T-helper 17 cell (primary cell): Measurements from ENCODE around the gene MBD3L3. TPM values are rescaled to one million over a fixed set of nuclear protein-coding genes. Genes with fewer than 3 reads are reported as not detected.
A peak's percentile ranks its signal among the peaks of the same experiment; 100 is the strongest.
"Not testable (repeated sequence)": the region's sequence is repeated elsewhere in the genome, so short reads cannot be mapped to it uniquely, and the experiment has no call there.

ENCODE experiments used
- ATAC-seq: fragments of 150-1000 bp; cut with Tn5 transposase; 2 replicates; pipeline ENCODE4 v1.10.0; 2021; ENCODE audit warnings: mild to moderate bottlenecking, moderate library complexity
- DNase-seq, 3 donors: peaks; one replicate each; pipeline versions ENCODE4 v3.0.0 to v3.0.0-alpha.2; 2020 to 2021
- H3K9me3 ChIP-seq: one replicate; pipeline ENCODE4 v1.7.0; 2013; ENCODE audit warnings: low read length, mild to moderate bottlenecking; ENCODE audit not compliant: control insufficient read depth, poor library complexity, severe bottlenecking
- H3K27ac Mint-ChIP-seq: one replicate; pipeline ENCODE4 v1.8.0; 2022; ENCODE audit warnings: mild to moderate bottlenecking, moderate library complexity, mixed read lengths
- H3K27me3 Mint-ChIP-seq: one replicate; pipeline ENCODE4 v1.8.0; 2022; ENCODE audit warnings: mixed read lengths
- H3K36me3 Mint-ChIP-seq: one replicate; pipeline ENCODE4 v1.8.0; 2022; ENCODE audit warnings: low read depth, mixed read lengths
- H3K4me1 Mint-ChIP-seq: one replicate; pipeline ENCODE4 v1.8.0; 2022; ENCODE audit warnings: mild to moderate bottlenecking, mixed read lengths
- H3K4me3 Mint-ChIP-seq: one replicate; pipeline ENCODE4 v1.8.0; 2022; ENCODE audit warnings: mild to moderate bottlenecking, moderate library complexity, mixed read lengths
- total RNA-seq, 4 donors: library from RNA in 2 of 4; stranded (reverse) in 2 of 4; gene quantifications; one replicate each; pipeline ENCODE4 v1.2.3 and lab custom pipeline; 2022 to 2026

MBD3L3 gene
- total RNA-seq, 2 donors from 2014 or later = not detected

DNA sequence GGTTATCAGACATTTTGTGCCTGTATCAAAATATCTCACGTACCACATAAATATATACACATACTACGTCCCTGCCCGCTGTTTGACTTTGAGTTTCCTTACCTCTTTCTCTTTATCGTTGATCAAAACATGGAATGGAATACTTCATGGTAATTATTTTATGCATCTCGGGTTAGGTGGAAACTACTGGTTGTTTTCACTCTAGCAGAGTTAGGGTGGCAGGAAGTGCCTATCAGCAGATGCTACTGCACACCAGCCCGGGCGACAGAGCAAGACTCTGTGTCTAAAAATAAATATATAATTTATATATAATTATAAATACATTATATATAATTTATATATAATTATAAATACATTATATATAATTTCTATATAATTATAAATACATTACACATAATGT is 5.6 kb downstream of the MBD3L3 start:
- H3K27ac Mint-ChIP-seq, H3K27me3 Mint-ChIP-seq, ATAC-seq, H3K4me3 Mint-ChIP-seq, H3K9me3 ChIP-seq, H3K4me1 Mint-ChIP-seq, H3K36me3 Mint-ChIP-seq, DNase-seq: not testable (repeated sequence)

DNA sequence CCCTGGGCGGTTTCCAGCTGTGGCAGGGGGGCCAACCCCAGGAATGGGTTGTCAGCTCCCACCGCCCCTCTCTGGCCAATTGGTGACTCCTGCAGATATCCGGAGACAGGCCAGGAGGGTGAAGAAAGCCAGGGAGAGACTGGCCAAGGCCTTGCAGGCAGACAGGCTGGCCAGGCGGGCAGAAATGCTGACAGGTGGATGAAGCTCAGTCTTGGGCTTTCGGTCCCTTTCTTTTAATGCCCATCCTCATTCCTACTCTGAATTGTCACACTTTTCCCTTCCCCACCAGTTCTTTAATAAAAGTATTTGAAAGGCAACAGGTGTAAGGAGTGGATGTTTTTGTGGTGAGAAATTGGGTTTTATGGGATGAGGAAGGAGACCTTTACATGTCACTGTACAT is 7.1 kb downstream of the MBD3L3 start:
- H3K27me3 Mint-ChIP-seq, H3K4me1 Mint-ChIP-seq: not testable (repeated sequence)

DNA sequence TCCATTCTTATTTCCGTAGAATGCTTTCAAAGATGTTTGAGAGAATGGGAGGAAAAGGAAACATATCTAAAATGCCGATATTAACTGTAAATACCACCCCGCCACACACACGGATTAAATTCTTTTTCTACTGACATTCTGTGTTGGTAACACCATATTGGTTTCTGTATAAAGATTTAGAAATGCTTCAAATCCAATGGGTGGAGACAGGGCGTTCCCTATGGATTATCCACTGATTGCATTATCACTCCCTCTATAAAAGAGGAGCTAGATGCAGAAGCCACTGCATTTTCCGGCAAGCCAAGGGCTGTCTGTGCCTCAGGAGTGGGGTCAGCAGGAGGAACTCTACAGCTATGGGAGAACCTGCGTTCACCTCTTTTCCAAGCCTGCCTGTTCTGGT is 9.5 kb downstream of the MBD3L3 start, which contains the start of gene MBD3L2:
MBD3L2 (plus strand) TSS at position 301 of the 400 bp plus-strand sequence; CDS start at position 354, 53 bp downstream.
- not testable (repeated sequence) for DNase-seq, ATAC-seq, H3K36me3 Mint-ChIP-seq, H3K4me3 Mint-ChIP-seq, H3K9me3 ChIP-seq, H3K27ac Mint-ChIP-seq, H3K27me3 Mint-ChIP-seq, H3K4me1 Mint-ChIP-seq

More for the DNA sequence above, 7.1 kb downstream of the MBD3L3 start:
- not testable (repeated sequence) for H3K4me3 Mint-ChIP-seq, DNase-seq, ATAC-seq, H3K36me3 Mint-ChIP-seq, H3K27ac Mint-ChIP-seq, H3K9me3 ChIP-seq

DNA sequence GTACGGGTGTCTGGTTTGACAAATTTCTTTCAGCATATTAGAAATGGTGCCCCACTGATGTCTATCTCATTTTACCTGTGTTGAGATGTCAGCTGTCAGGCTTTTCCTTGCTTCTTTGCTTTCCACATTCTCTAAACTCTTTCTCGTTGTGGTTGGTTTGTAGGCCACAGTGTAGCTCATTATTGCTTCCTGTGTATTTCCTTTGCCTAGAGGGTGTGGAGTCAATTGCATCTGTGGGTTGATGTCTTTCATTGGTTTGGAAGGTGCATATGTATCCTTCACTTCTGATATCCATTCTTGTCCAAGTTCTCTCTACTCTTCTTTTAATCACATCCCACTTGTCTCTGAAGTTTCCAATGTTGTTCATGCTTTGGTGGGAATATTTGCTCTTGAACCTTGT is 16.9 kb downstream of the MBD3L3 start:
- H3K36me3 Mint-ChIP-seq, H3K4me3 Mint-ChIP-seq, DNase-seq, H3K4me1 Mint-ChIP-seq, H3K9me3 ChIP-seq, H3K27ac Mint-ChIP-seq, H3K27me3 Mint-ChIP-seq, ATAC-seq: not testable (repeated sequence)

DNA sequence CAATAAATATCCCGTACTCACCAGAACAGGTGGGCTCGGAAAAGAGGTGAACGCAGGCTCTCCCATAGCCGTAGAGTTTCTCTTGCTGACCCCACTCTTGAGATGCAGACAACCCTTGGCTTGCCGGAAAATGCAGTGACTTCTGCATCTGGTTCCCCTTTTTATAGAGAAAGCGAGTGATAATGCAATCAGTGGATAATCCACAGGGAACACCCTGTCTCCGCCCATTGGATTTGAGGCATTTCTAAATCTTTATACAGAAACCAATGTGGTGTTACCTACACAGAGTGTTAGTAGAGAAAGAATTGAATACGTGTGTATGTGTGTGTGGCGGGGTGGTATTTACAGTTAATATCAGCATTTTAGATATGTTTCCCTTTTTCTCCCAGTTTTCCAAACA is 18.4 kb downstream of the MBD3L3 start, which contains the start of gene MBD3L4:
MBD3L4 (minus strand) TSS at position 101 of the 400 bp plus-strand sequence; CDS start at position 66, 35 bp downstream.
- H3K4me1 Mint-ChIP-seq, H3K9me3 ChIP-seq, H3K36me3 Mint-ChIP-seq, H3K27ac Mint-ChIP-seq, ATAC-seq, DNase-seq, H3K4me3 Mint-ChIP-seq, H3K27me3 Mint-ChIP-seq: not testable (repeated sequence)

DNA sequence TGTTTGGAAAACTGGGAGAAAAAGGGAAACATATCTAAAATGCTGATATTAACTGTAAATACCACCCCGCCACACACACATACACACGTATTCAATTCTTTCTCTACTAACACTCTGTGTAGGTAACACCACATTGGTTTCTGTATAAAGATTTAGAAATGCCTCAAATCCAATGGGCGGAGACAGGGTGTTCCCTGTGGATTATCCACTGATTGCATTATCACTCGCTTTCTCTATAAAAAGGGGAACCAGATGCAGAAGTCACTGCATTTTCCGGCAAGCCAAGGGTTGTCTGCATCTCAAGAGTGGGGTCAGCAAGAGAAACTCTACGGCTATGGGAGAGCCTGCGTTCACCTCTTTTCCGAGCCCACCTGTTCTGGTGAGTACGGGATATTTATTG is 28.2 kb downstream of the MBD3L3 start, which contains the start of gene MBD3L5:
MBD3L5 (plus strand) TSS at position 301 of the 400 bp plus-strand sequence; CDS start at position 335, 34 bp downstream.
- ATAC-seq, H3K27ac Mint-ChIP-seq, DNase-seq, H3K27me3 Mint-ChIP-seq, H3K9me3 ChIP-seq, H3K4me1 Mint-ChIP-seq, H3K36me3 Mint-ChIP-seq, H3K4me3 Mint-ChIP-seq: not testable (repeated sequence)

DNA sequence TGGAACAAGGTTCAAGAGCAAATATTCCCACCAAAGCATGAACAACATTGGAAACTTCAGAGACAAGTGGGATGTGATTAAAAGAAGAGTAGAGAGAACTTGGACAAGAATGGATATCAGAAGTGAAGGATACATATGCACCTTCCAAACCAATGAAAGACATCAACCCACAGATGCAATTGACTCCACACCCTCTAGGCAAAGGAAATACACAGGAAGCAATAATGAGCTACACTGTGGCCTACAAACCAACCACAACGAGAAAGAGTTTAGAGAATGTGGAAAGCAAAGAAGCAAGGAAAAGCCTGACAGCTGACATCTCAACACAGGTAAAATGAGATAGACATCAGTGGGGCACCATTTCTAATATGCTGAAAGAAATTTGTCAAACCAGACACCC is 29.7 kb downstream of the MBD3L3 start:
- H3K4me3 Mint-ChIP-seq, H3K9me3 ChIP-seq, H3K27me3 Mint-ChIP-seq, H3K36me3 Mint-ChIP-seq, ATAC-seq, DNase-seq, H3K4me1 Mint-ChIP-seq, H3K27ac Mint-ChIP-seq: not testable (repeated sequence)

DNA sequence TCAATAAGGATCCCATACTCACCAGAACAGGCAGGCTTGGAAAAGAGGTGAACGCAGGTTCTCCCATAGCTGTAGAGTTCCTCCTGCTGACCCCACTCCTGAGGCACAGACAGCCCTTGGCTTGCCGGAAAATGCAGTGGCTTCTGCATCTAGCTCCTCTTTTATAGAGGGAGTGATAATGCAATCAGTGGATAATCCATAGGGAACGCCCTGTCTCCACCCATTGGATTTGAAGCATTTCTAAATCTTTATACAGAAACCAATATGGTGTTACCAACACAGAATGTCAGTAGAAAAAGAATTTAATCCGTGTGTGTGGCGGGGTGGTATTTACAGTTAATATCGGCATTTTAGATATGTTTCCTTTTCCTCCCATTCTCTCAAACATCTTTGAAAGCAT is 37.1 kb downstream of the MBD3L3 start, which contains the start of gene MBD3L2B:
MBD3L2B (minus strand) TSS at position 101 of the 400 bp plus-strand sequence; CDS start at position 67, 34 bp downstream.
- not testable (repeated sequence) for H3K27ac Mint-ChIP-seq, H3K9me3 ChIP-seq, DNase-seq, ATAC-seq, H3K4me3 Mint-ChIP-seq, H3K36me3 Mint-ChIP-seq, H3K27me3 Mint-ChIP-seq, H3K4me1 Mint-ChIP-seq

DNA sequence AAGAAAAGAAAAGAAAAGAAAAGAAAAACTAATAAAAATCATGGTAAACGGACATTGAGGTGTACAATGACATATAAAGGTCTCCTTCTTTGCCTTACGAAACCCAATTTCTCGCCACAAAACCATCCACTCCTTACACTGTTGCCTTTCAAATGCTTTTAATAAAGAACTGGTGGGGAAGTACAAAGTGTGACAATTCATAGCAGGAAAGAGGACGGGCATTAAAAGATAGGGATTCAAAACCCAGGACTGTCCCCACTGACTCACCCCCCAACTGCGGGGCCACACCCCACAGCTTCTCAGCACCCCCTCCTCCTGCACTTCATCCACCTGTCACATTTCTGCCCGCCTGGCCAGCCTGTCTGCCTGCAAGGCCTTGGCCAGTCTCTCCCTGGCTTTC is 39.6 kb downstream of the MBD3L3 start:
- Mint-ChIP-seq H3K4me3 (no peak overlapping the region), H3K27me3 (no peaks in the 10 kb centered on the region), H3K4me1 (peaks cover 1% of the 10 kb centered on the region), H3K36me3 (no peaks in the 10 kb centered on the region), H3K27ac (no peak overlapping the region)
- DNase-seq = no peak
- no peak for ATAC-seq
- H3K9me3 ChIP-seq = no peaks in the 10 kb centered on the region

DNA sequence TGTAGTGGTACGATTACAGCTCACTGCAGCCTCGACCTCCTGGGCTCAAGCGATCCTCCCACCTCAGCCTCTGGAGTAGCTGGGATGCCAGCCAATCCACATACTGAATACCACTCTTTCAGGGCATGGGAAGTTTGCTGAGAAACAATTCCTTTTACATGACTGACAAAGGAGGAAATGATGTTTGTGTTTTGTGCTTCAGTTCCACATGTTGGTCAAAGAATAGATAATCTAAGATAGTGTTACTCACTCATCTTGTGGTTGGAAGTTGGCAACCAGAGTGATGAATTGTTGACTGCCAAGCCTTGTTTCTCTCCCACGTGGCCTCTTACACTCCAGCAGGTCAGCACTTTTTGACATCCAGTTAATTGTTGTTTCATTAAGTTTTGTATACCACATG is 44.8 kb downstream of the MBD3L3 start:
- H3K9me3 ChIP-seq = no peaks in the 10 kb centered on the region
- H3K4me1 Mint-ChIP-seq = peaks cover 24% of the 10 kb centered on the region
- DNase-seq (no peak), ATAC-seq (peak; percentile 37)
- H3K27me3 Mint-ChIP-seq = no peaks in the 10 kb centered on the region
- H3K4me3 Mint-ChIP-seq = no peak overlapping the region
- H3K36me3 Mint-ChIP-seq = no peaks in the 10 kb centered on the region
- H3K27ac Mint-ChIP-seq = peak overlapping the region; percentile 43

DNA sequence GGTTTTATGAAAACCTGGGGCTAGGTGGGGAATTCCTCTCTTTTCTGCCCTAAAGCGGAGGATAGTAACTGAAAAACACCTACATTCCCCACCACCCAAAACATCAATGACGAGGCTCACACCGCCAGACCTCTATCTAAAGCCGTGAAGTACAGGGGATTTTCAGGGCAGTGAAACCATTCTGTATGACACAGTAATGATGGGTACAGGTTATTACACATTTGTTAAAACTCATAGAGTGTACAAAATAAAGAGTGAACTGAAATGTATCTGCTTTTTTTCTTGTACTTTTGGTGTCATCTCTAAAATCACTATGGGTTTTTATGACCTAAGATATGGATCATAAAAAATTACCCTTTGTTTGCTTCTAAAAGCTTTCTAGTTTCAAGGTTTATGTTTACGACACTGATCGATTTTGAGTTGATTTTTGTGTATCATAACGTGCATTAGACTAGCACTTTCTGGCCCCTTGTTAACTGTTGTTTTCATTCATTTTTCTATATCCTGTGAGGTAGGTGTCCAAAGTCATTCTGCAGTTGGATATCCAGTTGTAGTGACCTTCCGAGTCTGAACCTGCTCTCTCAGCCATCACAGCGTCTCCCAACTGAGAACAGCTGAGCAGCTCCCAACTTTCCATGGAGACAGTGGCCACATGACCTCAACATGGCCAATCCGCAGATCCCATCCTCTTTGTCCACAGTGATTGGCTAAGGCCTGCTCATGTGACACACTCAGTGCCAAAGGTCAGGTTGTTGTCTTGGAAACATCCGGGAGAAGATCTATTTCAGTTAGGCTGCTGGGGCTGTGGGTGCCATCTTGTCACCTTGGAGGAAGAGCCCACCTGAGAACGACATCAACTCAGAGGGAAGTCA is 47.5 kb downstream of the MBD3L3 start:
- peak; percentile 51 for ATAC-seq
- H3K27ac Mint-ChIP-seq = peak overlapping the region; percentile 51
- no peaks in the 10 kb centered on the region for H3K36me3 Mint-ChIP-seq
- H3K4me1 Mint-ChIP-seq = peaks cover 31% of the 10 kb centered on the region
- H3K9me3 ChIP-seq = no peaks in the 10 kb centered on the region
- no peaks in the 10 kb centered on the region for H3K27me3 Mint-ChIP-seq
- DNase-seq = no peak
- H3K4me3 Mint-ChIP-seq = peak overlapping the region; percentile 21

DNA sequence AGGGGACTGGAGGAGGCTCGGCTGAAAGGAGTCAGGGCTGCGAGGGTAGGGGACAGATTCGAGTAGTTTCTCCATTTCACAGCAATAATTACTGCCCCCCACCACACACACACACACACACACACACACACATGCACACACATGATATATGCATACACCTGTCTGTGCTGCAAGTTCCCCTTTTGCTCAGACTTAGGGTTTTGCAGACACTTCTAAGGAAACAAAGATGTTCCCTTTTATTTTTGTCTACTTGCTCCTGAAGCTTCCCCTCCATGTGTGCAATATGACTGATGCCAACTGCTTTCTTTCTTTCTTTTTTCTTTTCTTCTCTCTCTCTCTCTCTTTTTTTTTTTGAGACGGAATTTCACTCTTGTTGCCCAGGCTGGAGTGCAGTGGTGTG is 50.6 kb downstream of the MBD3L3 start:
- H3K4me1 Mint-ChIP-seq = peaks cover 32% of the 10 kb centered on the region
- no peak for ATAC-seq
- H3K27me3 Mint-ChIP-seq = no peaks in the 10 kb centered on the region
- H3K27ac Mint-ChIP-seq = no peak overlapping the region
- H3K4me3 Mint-ChIP-seq = no peak overlapping the region
- H3K36me3 Mint-ChIP-seq = no peaks in the 10 kb centered on the region
- H3K9me3 ChIP-seq = no peaks in the 10 kb centered on the region
- DNase-seq = no peak
